ENCODE measurements around the gene LEKR1.
"Not testable (repeated sequence)": the region's sequence is repeated elsewhere in the genome, so short reads cannot be mapped to it uniquely, and the experiment has no call there.

Gene LEKR1

GRCh38 chr3:156902916-156903315, 76.8 kb downstream of the LEKR1 start:
- no peak for DNase-seq (ENCODE audit: low read depth, low spot score)

- no peak for DNase-seq (ENCODE audit: low read depth, low spot score)
These were observed 80.1 kb downstream of the LEKR1 start for GRCh38 chr3:156906275-156906674.

- DNase-seq (ENCODE audit: low read depth, low spot score) = no peak
These were observed 82.2 kb downstream of the LEKR1 start for GRCh38 chr3:156908398-156908797.

- no peak for DNase-seq (ENCODE audit: low read depth, low spot score)
These were observed 83.9 kb downstream of the LEKR1 start for GRCh38 chr3:156910022-156910421.

DNA sequence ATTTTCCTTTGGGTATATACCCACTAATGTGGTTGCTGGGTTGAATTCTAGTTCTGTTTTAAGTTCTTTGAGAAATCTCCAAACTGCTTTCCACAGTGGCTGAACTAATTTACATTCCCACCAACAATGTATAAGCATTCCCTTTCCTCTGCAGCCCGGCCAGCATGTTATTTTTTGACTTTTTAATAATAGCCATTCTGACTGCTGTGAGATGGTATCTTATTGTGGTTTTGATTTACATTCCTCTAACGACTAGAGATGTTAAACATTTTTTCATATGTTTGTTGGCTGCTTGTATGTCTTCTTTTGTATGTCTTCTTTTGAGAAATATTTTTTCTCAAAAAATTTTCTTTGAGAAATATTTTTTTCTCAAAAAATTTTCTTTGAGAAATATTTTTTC, 84.7 kb downstream of the LEKR1 start:
- DNase-seq (ENCODE audit: low read depth, low spot score) = not testable (repeated sequence)

- DNase-seq (ENCODE audit: low read depth, low spot score) = not testable (repeated sequence)
These were observed 88.1 kb downstream of the LEKR1 start for GRCh38 chr3:156914300-156914699.

GRCh38 chr3:156915372-156915771, 89.2 kb downstream of the LEKR1 start:
- DNase-seq (ENCODE audit: low read depth, low spot score) = no peak

- DNase-seq (ENCODE audit: low read depth, low spot score) = no peak
These were observed 92.6 kb downstream of the LEKR1 start for GRCh38 chr3:156918746-156919145.

DNA sequence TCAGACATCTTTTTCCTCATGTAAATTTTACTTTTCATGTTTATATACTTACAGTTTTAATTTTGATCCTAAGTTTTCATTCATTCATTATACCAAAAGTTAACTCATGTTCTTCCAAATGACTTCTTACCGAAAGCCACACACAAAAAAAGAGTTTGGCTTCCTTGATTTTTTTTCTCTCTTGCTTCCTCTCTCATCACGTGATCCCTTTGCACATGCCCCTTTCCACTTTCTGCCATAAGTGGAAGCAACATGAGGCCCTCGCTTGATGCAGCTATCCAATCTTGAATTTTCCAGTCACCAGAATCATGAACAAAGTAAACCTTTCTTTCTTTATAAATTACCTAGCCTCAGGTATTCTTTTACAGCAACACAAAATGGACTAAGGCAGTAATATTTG, 93.7 kb downstream of the LEKR1 start:
- DNase-seq (ENCODE audit: low read depth, low spot score) = no peak

DNA sequence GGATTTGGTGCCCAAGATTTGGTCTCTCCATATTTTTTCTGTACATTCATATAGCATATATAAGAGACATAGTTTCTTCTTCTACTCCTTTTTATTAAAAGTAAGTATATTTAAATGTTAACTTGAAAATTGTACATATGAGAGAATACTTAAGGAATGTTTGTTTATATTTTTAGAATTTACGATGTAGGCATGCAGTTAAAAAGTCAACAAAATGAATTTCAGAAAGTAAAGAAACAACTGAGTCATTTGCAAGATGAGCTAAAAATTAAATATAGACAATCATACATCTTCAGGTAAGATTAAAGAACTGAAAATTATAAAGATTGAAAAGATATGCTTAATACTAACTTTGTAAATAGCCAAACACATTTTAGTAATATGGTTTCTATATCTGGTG, 94.2 kb downstream of the LEKR1 start:
- no peak for DNase-seq (ENCODE audit: low read depth, low spot score)

DNA sequence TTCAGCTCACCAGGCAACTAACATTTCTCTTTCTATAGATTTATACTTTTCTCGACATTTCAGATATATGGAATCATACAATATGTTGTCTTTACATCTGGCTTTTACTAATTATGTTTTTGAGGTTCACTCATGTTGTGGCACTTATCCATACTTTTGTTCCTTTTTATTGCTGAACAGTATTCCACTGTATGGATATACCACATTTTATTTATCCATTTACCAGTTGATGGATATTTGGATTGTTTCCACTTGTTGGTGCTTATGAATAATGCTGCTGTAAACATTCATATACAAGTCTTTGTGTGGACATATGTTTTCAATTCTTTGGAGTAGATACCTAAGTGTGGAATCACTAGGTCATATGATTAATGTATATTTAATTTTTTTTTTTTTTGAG, 97.2 kb downstream of the LEKR1 start:
- no peak for DNase-seq (ENCODE audit: low read depth, low spot score)

DNA sequence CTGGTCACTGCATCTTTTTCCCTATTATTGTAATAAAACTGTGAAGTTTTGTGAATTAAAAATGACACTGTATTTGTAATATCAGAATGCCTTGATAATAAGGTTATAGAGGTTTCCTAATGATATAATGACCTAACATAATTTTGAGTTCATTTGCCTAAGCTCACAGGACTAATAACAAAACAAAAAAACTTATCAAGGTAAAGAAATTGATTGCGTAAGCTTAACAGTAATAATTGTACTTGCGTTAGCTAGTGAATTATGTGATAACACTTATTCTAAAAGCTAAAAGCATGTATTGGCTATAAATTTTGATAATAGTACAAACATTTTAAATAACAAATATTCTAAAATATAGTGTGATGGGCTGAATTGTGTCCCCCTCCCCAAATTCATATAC, 112.6 kb downstream of the LEKR1 start:
- DNase-seq (ENCODE audit: low read depth, low spot score) = no peak

- DNase-seq (ENCODE audit: low read depth, low spot score) = no peak
These were observed 113.2 kb downstream of the LEKR1 start for GRCh38 chr3:156939315-156939714.

DNA sequence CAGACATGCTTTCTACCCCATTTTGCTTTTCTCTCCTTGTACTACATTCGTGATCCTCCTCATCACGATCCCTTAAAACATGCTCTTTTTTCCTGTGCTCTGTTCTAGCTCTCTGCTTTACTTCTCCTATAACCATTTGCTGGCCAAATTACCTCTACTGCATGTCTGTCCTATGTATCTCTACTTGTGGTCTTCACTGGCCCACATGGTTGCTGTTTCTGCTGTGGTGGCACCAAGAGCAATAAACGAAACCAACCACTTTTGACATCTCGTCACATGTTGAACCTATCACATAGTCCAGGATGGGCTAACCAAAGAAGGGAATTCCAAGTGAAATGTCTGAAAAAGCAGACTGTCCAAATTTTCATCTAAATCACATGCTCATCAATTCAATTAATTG, 115.2 kb downstream of the LEKR1 start:
- DNase-seq (ENCODE audit: low read depth, low spot score) = no peak

DNA sequence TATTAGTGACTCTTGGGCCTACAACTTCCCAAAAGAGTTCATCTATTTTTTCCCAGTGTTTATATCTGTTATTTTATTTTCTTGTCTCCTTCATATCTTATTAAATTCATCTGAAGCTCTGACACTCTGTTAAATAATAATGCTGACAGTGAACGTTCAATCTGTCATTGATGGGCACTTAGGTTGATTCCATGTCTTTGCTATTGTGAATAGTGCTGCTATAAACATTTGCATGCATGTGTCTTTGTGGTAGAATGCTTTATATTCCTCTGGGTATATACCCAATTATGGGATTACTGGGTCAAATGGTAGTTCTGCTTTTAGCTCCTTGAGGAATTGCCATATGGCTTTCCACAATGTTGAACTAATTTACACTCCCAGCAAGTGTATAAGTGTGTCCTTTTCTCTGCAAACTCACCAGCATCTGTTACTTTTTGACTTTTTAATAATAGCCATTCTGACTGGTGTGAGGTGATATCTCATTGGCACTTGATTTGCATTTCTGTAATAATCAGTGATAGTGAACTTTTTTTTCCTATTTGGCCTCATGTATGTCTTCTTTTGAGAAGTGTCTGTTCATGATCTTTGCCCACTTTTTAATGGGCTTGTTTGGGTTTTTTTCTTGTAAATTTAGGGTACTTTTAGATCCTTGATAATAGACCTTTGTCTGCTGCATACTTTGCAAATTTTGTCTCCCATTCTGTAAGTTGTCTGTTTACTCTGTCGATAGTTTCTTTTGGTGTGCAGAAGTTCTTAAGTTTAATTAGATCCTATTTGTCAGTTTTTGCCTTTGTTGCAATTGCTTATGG, 122.5 kb downstream of the LEKR1 start:
- no peak for DNase-seq (ENCODE audit: low read depth, low spot score)

- no peak for DNase-seq (ENCODE audit: low read depth, low spot score)
These were observed 125.9 kb downstream of the LEKR1 start for GRCh38 chr3:156952011-156952410.

GRCh38 chr3:156957715-156958114, 131.6 kb downstream of the LEKR1 start:
- DNase-seq (ENCODE audit: low read depth, low spot score) = no peak

- DNase-seq (ENCODE audit: low read depth, low spot score) = no peak
These were observed 136.9 kb downstream of the LEKR1 start for GRCh38 chr3:156963096-156963495.

GRCh38 chr3:156964577-156964976, 138.4 kb downstream of the LEKR1 start:
- DNase-seq (ENCODE audit: low read depth, low spot score) = no peak

DNA sequence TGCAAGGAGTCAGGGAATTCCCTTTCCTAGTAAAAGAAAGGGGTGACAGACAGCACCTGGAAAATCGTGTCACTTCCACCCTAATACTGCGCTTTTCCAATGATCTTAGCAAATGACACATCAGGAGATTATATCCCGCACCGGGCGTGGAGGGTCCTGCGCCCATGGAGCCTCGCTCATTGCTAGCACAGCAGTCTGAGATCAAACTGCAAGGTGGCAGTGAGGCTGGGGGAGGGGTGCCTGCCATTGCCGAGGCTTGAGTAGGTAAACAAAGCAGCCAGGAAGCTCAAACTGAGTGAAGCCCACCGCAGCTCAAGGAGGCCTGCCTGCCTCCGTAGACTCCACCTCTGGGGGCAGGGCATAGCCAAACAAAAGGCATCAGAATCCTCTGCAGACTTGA, 140.2 kb downstream of the LEKR1 start:
- DNase-seq (ENCODE audit: low read depth, low spot score) = not testable (repeated sequence)

DNA sequence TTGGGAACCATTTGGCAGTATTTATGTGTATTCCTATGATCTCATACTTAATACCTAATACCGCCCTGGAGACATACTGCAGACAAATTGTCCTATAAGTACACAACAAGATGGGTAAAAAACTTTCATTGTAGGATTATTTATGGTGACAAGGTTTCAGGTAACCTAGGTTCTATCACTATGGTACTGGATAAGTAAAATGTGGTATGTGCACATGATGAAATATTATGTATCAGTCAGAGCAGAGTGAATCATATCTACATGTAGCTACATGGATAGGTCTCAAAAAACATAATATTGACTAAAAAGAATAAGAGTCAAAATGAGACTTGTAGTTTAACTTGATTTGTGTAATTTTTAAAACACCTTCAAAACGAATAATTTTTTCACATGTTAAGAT, 147.8 kb downstream of the LEKR1 start:
- DNase-seq (ENCODE audit: low read depth, low spot score) = no peak

- no peak for DNase-seq (ENCODE audit: low read depth, low spot score)
These were observed 148.8 kb downstream of the LEKR1 start for GRCh38 chr3:156974931-156975330.

DNA sequence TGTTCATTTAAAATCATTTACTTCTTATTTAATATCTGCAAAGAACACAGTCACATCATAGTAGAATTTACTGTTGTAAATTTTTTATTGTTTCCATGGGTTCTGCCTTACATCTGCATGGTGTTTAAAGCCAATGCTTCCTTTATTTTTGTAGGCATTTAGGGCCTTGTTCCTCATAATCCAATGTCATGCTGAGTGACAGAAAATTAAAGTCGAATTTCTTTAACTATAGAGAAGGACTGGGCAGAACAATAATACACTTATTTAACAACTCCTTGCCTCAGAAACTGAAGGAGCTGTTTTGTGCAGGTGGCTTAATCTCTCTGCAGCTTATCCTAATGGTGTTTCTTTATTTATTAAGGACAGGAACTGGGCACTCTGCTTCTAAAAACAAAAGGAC, 149.6 kb downstream of the LEKR1 start:
- no peak for DNase-seq (ENCODE audit: low read depth, low spot score)

- no peak for DNase-seq (ENCODE audit: low read depth, low spot score)
These were observed 150.8 kb downstream of the LEKR1 start for GRCh38 chr3:156976933-156977332.
